ENCODE data around the gene KCNQ1.

Gene KCNQ1

GRCh38 chr11:2837096-2837601 is 392.3 kb downstream of the KCNQ1 start:
- no peak for DNase-seq

GRCh38 chr11:2837651-2838050 is 392.8 kb downstream of the KCNQ1 start:
- no peak for DNase-seq

- no peak for DNase-seq
These were observed 393.3 kb downstream of the KCNQ1 start for GRCh38 chr11:2838091-2838490.

- DNase-seq = no peak
These were observed 394.0 kb downstream of the KCNQ1 start for GRCh38 chr11:2838676-2839294.

GRCh38 chr11:2839395-2839943 is 394.7 kb downstream of the KCNQ1 start:
- no peak for DNase-seq

- no peak for DNase-seq
These were observed 396.8 kb downstream of the KCNQ1 start for GRCh38 chr11:2841411-2842190.

GRCh38 chr11:2842876-2843275 is 398.1 kb downstream of the KCNQ1 start:
- no peak for DNase-seq

- DNase-seq = no peak
These were observed 398.7 kb downstream of the KCNQ1 start for GRCh38 chr11:2843551-2843950.

- no peak for DNase-seq
These were observed 399.5 kb downstream of the KCNQ1 start for GRCh38 chr11:2844116-2844842.

- DNase-seq = no peak
These were observed 400.2 kb downstream of the KCNQ1 start for GRCh38 chr11:2844996-2845395.

GRCh38 chr11:2846056-2846455 is 401.2 kb downstream of the KCNQ1 start:
- DNase-seq = no peak

- DNase-seq = no peak
These were observed 401.7 kb downstream of the KCNQ1 start for GRCh38 chr11:2846470-2846869.

GRCh38 chr11:2847561-2847960 is 402.8 kb downstream of the KCNQ1 start:
- no peak for DNase-seq

GRCh38 chr11:2848497-2848896 is 403.7 kb downstream of the KCNQ1 start:
- no peak for DNase-seq

GRCh38 chr11:2849994-2850770 is 405.4 kb downstream of the KCNQ1 start:
- no peak for DNase-seq

- no peak for DNase-seq
These were observed 408.6 kb downstream of the KCNQ1 start for GRCh38 chr11:2853401-2853800.

GRCh38 chr11:2853997-2854560 is 409.3 kb downstream of the KCNQ1 start:
- DNase-seq = no peak

GRCh38 chr11:2855162-2855561 is 410.4 kb downstream of the KCNQ1 start:
- DNase-seq = no peak

- no peak for DNase-seq
These were observed 412.5 kb downstream of the KCNQ1 start for GRCh38 chr11:2857276-2857675.

GRCh38 chr11:2857918-2858317 is 413.1 kb downstream of the KCNQ1 start:
- no peak for DNase-seq

- no peak for DNase-seq
These were observed 414.3 kb downstream of the KCNQ1 start for GRCh38 chr11:2858995-2859698.

- no peak for DNase-seq
These were observed 414.9 kb downstream of the KCNQ1 start for GRCh38 chr11:2859699-2860037.
